NCI-H446 (cell line): Measurements from ENCODE around the gene PCNP.
"Not testable (repeated sequence)": the region's sequence is repeated elsewhere in the genome, so short reads cannot be mapped to it uniquely, and the experiment has no call there.

Source experiments
- DNase-seq, 2 experiments: peaks; one replicate each; lab custom pipeline; 2025; lab: John Stamatoyannopoulos, UW

The PCNP gene

GRCh38 chr3:101573449-101574387 is at the start of gene PCNP:
TSS of gene PCNP (plus strand) at chr3:101574180. CDS start at chr3:101574216, 36 bp downstream.
- peak; percentile 96 to 98 for DNase-seq

DNA sequence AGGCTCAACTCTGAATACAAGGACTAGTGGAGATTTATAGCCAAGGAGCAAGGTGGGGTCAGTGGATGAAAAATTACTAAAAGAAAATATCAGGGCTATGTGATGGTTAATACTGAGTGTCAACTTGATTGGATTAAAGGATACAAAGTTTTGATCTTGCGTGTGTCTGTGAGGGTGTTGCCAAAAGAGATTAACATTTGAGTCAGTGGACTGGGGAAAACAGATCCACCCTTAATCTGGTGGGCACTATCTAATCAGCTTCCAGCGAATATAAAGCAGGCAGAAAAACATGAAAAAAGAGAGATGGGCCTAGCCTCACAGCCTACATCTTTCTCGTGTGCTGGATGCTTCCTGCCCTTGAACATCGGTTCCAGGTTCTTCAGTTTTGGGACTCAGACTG is 46.5 kb upstream of the PCNP start:
- no peak for DNase-seq

DNA sequence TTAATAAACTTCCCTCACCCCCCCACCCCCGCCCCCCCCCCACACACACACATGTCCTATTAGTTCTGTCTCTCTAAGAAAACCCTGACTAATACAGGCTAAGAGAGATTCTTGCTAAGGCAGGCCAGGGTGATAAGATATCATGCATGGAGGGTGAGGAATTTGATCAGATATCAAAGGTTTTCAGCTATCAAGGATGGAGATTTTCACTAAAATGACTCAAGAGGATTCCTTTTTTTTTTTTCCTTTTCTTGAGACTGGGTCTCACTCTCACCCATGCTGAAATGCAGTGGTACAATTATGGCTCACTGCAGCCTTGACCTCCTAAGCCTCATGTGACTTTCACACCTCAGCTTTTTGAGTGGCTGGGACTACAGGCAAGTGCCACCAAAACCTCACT is 46.1 kb upstream of the PCNP start:
- no peak for DNase-seq

DNA sequence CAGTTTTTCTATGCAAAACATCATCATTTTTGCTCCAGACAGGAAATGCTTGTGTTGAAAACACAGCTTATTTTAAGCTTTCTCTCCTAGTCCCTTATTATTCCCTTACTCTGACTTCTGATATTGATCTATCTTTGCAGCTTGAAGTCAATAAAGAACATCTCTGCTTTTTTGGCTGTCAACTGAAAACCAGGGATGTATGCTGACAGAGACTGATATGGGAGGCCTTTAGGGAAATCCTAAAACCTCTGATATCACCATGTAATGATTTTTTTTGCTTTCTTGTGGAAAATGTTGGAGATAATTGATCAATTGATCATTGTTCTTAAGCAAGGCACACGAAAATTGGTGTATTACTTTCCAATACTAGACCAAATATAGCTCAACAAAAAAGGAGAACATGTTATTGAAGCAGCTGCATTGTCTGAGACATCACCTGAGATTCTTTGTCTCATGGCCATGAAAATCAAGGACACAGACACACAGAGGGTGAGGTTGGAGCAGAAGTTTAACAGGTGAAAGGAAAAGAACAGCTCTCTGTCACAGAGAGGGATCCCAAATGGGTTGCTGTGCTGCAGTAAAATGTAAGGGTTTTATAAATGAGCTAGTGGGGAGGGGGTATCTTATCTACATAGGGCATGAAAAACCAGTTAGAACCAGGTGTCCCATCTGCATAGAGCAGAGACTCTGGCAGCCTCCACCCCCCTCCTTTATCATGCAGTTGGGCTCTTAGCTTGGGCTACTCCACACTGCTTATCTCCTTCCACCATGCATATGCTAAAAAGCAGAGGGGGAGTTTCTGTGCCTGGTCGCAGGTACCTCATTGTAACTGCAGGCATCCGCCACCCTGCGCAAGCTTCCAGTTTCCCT is 43.9 kb upstream of the PCNP start:
- DNase-seq, result no peak

- no peak for DNase-seq
Observed at GRCh38 chr3:101530686-101531047, 43.3 kb upstream of the PCNP start.

- no peak for DNase-seq
Observed at GRCh38 chr3:101531473-101532086, 42.4 kb upstream of the PCNP start.

GRCh38 chr3:101532783-101533602 is 41.0 kb upstream of the PCNP start:
- DNase-seq, result no peak

DNA sequence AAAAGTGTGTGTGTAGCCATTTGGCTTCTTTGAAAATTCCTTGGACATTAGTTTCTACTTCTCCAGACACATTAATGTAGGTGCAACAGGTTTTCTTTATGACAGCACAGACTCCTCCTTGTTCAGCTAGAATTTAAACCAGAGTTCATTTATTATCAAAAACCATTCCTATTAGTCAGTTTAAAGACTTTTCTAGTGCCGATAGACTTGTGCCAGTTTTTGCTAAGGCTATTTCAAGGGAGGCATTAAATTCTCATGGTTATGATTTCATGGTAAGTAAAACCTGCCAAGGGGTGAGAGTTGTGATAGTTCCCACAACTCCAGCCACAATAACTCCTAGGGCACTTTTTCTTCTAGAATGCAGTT is 40.4 kb upstream of the PCNP start:
- no peak for DNase-seq

DNA sequence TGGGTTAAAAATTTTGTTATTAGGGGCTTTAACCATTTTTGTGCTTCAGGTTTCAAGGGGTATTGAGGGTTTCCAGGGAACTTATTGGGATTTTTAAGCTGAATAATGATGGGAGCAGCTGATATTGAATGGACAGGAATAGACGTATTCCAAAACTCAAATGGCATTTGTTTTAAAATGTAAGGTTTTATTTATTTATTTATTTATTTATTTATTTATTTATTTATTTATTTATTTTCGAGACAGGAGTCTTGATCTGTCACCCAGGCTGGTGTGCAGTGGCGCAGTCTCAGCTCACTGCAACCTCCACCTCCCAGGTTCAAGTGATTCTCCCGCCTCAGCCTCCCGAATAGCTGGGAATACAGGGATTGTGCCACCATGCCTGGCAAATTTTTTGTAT is 38.8 kb upstream of the PCNP start:
- DNase-seq, result no peak

DNA sequence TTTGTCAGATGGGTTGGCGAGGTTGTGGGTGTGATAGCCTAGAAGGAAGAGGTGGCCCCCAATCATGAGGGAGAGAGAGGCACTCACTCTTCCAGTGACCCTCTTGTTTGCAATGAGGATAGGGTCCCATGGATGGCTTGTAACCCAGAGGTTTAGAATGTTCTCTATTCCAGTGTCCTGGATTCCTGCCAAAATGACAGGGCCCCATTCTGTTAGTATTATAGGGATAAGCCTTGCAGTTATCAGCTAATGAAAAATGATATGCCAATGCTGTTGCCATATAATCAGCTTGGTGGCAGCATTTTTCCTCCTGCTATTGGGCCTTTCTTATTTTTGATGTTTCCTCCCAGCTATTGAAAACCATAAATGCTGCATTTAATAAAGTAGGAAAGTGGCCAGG is 37.7 kb upstream of the PCNP start:
- no peak for DNase-seq

- not testable (repeated sequence) for DNase-seq
Observed at GRCh38 chr3:101536955-101537354, 37.0 kb upstream of the PCNP start.

GRCh38 chr3:101542957-101543356 is 31.0 kb upstream of the PCNP start:
- DNase-seq, result no peak

GRCh38 chr3:101544161-101544850 is 29.7 kb upstream of the PCNP start:
- no peak for DNase-seq

- DNase-seq, result no peak
Observed at GRCh38 chr3:101548527-101549105, 25.4 kb upstream of the PCNP start.

- no peak for DNase-seq
Observed at GRCh38 chr3:101549473-101549872, 24.5 kb upstream of the PCNP start.

DNA sequence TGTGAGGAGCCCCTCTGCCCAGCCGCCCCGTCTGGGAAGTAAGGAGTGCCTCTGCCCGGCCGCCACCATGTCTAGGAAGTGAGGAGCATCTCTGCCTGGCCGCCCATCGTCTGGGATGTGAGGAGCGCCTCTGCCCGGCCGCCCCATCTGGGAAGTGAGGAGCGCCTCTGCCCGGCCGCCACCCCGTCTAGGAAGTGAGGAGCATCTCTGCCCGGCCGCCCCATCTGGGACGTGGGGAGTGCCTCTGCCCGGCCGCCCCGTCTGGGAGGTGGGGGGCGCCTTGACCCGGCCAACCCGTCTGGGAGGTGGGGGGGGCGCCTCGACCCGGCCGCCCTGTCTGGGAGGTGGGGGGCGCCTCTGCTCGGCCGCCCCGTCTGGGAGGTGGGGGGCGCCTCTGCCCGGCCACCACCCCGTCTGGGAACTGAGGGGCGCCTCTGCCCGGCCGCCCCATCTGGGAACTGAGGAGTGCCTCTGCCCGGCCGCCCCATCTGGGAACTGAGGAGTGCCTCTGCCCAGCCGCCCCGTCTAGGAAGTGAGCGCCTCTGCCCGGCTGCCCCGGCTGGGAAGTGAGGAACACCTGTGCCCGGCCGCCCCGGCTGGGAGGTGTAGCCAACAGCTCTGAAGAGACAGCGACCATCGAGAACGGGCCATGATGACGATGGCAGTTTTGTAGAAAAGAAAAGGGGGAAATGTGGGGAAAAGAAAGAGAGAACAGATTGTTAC is 22.5 kb upstream of the PCNP start:
- not testable (repeated sequence) for DNase-seq

- DNase-seq, result not testable (repeated sequence)
Observed at GRCh38 chr3:101553381-101553780, 20.6 kb upstream of the PCNP start.

- no peak for DNase-seq
Observed at GRCh38 chr3:101556064-101556463, 17.9 kb upstream of the PCNP start.

- DNase-seq, result peak; percentile 87 to 95
Observed at GRCh38 chr3:101561630-101562328, 12.2 kb upstream of the PCNP start, which contains the start of gene TRMT10C. TSS of gene TRMT10C (plus strand) at chr3:101561868. CDS start at chr3:101564782, 2,914 bp downstream.
